CD1c-positive myeloid dendritic cell (primary cell): ENCODE data around the gene SRC.

ENCODE experiments used
- DNase-seq: peaks from one replicate; pipeline ENCODE4 v3.0.0-alpha.2; 2016; ENCODE audit errors: extremely low spot score

The SRC gene

GRCh38 chr20:37395921-37396415 lies 50.0 kb downstream of the SRC start:
- DNase-seq, result no peak

GRCh38 chr20:37396416-37397075 lies 50.6 kb downstream of the SRC start:
- no peak for DNase-seq

- DNase-seq, result no peak
These were observed 51.4 kb downstream of the SRC start for GRCh38 chr20:37397076-37397953.

- no peak for DNase-seq
These were observed 52.2 kb downstream of the SRC start for GRCh38 chr20:37397954-37398749.

- no peak for DNase-seq
These were observed 53.0 kb downstream of the SRC start for GRCh38 chr20:37398750-37399621.

GRCh38 chr20:37401282-37401929 lies 55.5 kb downstream of the SRC start:
- DNase-seq, result no peak

- DNase-seq, result no peak
These were observed 56.2 kb downstream of the SRC start for GRCh38 chr20:37401930-37402675.

GRCh38 chr20:37403107-37404033 lies 57.4 kb downstream of the SRC start:
- DNase-seq, result no peak

- DNase-seq, result no peak
These were observed 58.5 kb downstream of the SRC start for GRCh38 chr20:37404461-37404890.

GRCh38 chr20:37405351-37405897 lies 59.5 kb downstream of the SRC start:
- no peak for DNase-seq

GRCh38 chr20:37406010-37406998 lies 60.4 kb downstream of the SRC start:
- peak; percentile 59 for DNase-seq

GRCh38 chr20:37407019-37407566 lies 61.2 kb downstream of the SRC start:
- no peak for DNase-seq

- DNase-seq, result no peak
These were observed 61.6 kb downstream of the SRC start for GRCh38 chr20:37407573-37408002.

- no peak for DNase-seq
These were observed 62.6 kb downstream of the SRC start for GRCh38 chr20:37408302-37409193.

GRCh38 chr20:37411408-37412219 lies 65.7 kb downstream of the SRC start:
- no peak for DNase-seq
